GM12878 (cell line): ENCODE data around the gene MDC1. TPM values are rescaled to one million over a fixed set of nuclear protein-coding genes. Genes with fewer than 3 reads are reported as not detected.

ENCODE experiments used
- ATAC-seq: fragments of 200-7000 bp; cut with Tn5 transposase; 3 replicates; pipeline ENCODE4 v1.9.1; 2020; ENCODE audit warnings: mild to moderate bottlenecking, moderate library complexity
- BruUV-seq: library from RNA; stranded (reverse); fragments of 400-500 nt; replicated peaks from 2 replicates; lab custom pipeline; 2021; lab: Mats Ljungman, UMichigan
- CTCF ChIA-PET: fragments of 300-600 bp; sonication (Branson Sonifier 250); formaldehyde crosslinking; extraction: SDS; loops from one replicate; lab custom pipeline; 2021; ENCODE audit warnings: inconsistent platforms; lab: Yijun Ruan, JAX
- POLR2A ChIA-PET: fragments of 350-600 bp; formaldehyde crosslinking; extraction: SDS; loops from one replicate; lab custom pipeline; 2021; ENCODE audit warnings: inconsistent platforms; lab: Charles Lee
- RAD21 ChIA-PET: fragments of 300-600 bp; sonication (Branson Sonifier 250); formaldehyde crosslinking; loops from one replicate; lab custom pipeline; 2023; ENCODE audit warnings: antibody characterized with exemption; ENCODE audit not compliant: unreplicated experiment; lab: Charles Lee
- SMC1A ChIA-PET: fragments of 300-600 bp; sonication (Branson Sonifier 250); formaldehyde crosslinking; loops from one replicate; lab custom pipeline; 2023; ENCODE audit not compliant: unreplicated experiment, uncharacterized antibody; lab: Charles Lee
- DNase-seq: peaks from one replicate; pipeline ENCODE4 v3.0.0-alpha.2; 2011; ENCODE audit warnings: low read depth, low spot score
- FAIRE-seq: peaks from 3 replicates; lab custom pipeline; 2011; peaks lifted over from hg19 to GRCh38; lab: Jason Lieb, UNC
- H2AFZ ChIP-seq: 2 replicates; pipeline ENCODE4 v1.6.0; 2011; ENCODE audit warnings: low read depth, low read length, control low read depth; ENCODE audit not compliant: control insufficient read depth
- H3K27ac ChIP-seq: 2 replicates; pipeline ENCODE4 v1.5.1; 2011; ENCODE audit warnings: control low read depth; ENCODE audit not compliant: control insufficient read depth, insufficient read depth
- H3K27me3 ChIP-seq, 2 experiments: replicated peaks in 1 of 2; 2 replicates each; pipeline versions ENCODE4 v1.6.0 to v1.6.1; 2011; ENCODE audit warnings: low read length in 1 of 2; ENCODE audit not compliant: control insufficient read depth in 2 of 2, insufficient read depth in 2 of 2
- H3K36me3 ChIP-seq, 2 experiments: 2 replicates each; pipeline ENCODE4 v1.5.1; 2011; ENCODE audit warnings: low read length in 1 of 2; ENCODE audit not compliant: control insufficient read depth in 2 of 2, insufficient read depth in 2 of 2
- H3K4me1 ChIP-seq: 2 replicates; pipeline ENCODE4 v1.6.1; 2011; ENCODE audit warnings: mild to moderate bottlenecking, low read length, moderate library complexity, mixed read lengths; ENCODE audit not compliant: control insufficient read depth, insufficient read depth
- H3K4me2 ChIP-seq: 2 replicates; pipeline ENCODE4 v1.6.0; 2011; ENCODE audit warnings: control low read depth; ENCODE audit not compliant: control insufficient read depth, insufficient read depth
- H3K4me3 ChIP-seq: fragments of 200-600 bp; sonication (generic); 2 replicates; pipeline ENCODE4 v1.5.1; 2016
- H3K79me2 ChIP-seq: 2 replicates; pipeline ENCODE4 v1.6.0; 2011; ENCODE audit warnings: low read length; ENCODE audit not compliant: control insufficient read depth, insufficient read depth
- H3K9ac ChIP-seq: 2 replicates; pipeline ENCODE4 v1.8.0; 2011; ENCODE audit warnings: low read length, control low read depth, mixed read lengths; ENCODE audit not compliant: control insufficient read depth, insufficient read depth
- H3K9me3 ChIP-seq: replicated peaks from 3 replicates; pipeline ENCODE4 v1.5.1; 2011; ENCODE audit warnings: mild to moderate bottlenecking, low read length; ENCODE audit not compliant: control insufficient read depth, insufficient read depth
- H4K20me1 ChIP-seq: 2 replicates; pipeline ENCODE4 v1.6.0; 2011; ENCODE audit not compliant: control insufficient read depth, insufficient read depth
- ATF7 ChIP-seq: fragments of 450-650 bp; IDR thresholded peaks from 2 replicates; pipeline ENCODE4 v1.6.1; 2016; ENCODE audit warnings: low read depth, mild to moderate bottlenecking
- BRCA1 ChIP-seq: IDR thresholded peaks from 2 replicates; pipeline ENCODE4 v1.6.1; 2011; ENCODE audit warnings: low read depth, low read length, improper control_type of control experiment
- CEBPZ ChIP-seq: fragments of 150-350 bp; IDR thresholded peaks from 2 replicates; pipeline ENCODE4 v1.6.1; 2016; ENCODE audit warnings: low read depth, low read length
- ETV6 ChIP-seq, 2 experiments: fragments of 450-650 bp in 1 of 2; IDR thresholded peaks in 1 of 2; conservative IDR thresholded peaks in 1 of 2; 2 replicates each; pipeline ENCODE4 v1.6.1; 2014; ENCODE audit warnings: antibody characterized with exemption in 1 of 2, borderline replicate concordance in 1 of 2, low read depth in 1 of 2, mild to moderate bottlenecking in 1 of 2, moderate library complexity in 1 of 2
- GABPA ChIP-seq: IDR thresholded peaks from 2 replicates; pipeline ENCODE4 v1.6.1; 2014; ENCODE audit warnings: antibody characterized with exemption, low read depth, mild to moderate bottlenecking, inconsistent platforms
- GATAD2B ChIP-seq: fragments of 450-650 bp; conservative IDR thresholded peaks from 2 replicates; pipeline ENCODE4 v1.6.1; 2017; ENCODE audit warnings: low read depth, mild to moderate bottlenecking, moderate library complexity
- IRF3 ChIP-seq: fragments of 450-650 bp; IDR thresholded peaks from 2 replicates; pipeline ENCODE4 v1.6.1; 2014; ENCODE audit warnings: mild to moderate bottlenecking
- MEF2B ChIP-seq: fragments of 450-650 bp; IDR thresholded peaks from 2 replicates; pipeline ENCODE4 v1.6.1; 2018; ENCODE audit warnings: mild to moderate bottlenecking, moderate library complexity; ENCODE audit not compliant: partially characterized antibody, poor library complexity, severe bottlenecking
- NFYB ChIP-seq: IDR thresholded peaks from 2 replicates; pipeline ENCODE4 v1.6.1; 2011; ENCODE audit warnings: low read depth, mild to moderate bottlenecking, low read length, improper control_type of control experiment, moderate library complexity; ENCODE audit not compliant: insufficient read depth
- NR2F1 ChIP-seq: fragments of 450-650 bp; conservative IDR thresholded peaks from 2 replicates; pipeline ENCODE4 v1.6.1; 2017; ENCODE audit warnings: mild to moderate bottlenecking
- POLR2AphosphoS2 ChIP-seq: IDR thresholded peaks from 2 replicates; pipeline ENCODE4 v1.6.1; 2011; ENCODE audit warnings: low read depth, mild to moderate bottlenecking, low read length, improper control_type of control experiment, moderate library complexity
- RB1 ChIP-seq: fragments of 450-650 bp; formaldehyde crosslinking; IDR thresholded peaks from 2 replicates; pipeline ENCODE4 v1.6.1; 2017; ENCODE audit warnings: mild to moderate bottlenecking, borderline replicate concordance
- SMAD5 ChIP-seq: IDR thresholded peaks from 2 replicates; pipeline ENCODE4 v1.6.1; 2016; ENCODE audit warnings: antibody characterized with exemption, low read depth
- SPI1 ChIP-seq: IDR thresholded peaks from 2 replicates; pipeline ENCODE4 v1.6.1; 2011; ENCODE audit warnings: low read depth, mild to moderate bottlenecking, low read length, moderate library complexity, borderline replicate concordance; ENCODE audit not compliant: insufficient read depth
- YY1 ChIP-seq: IDR thresholded peaks from 2 replicates; pipeline ENCODE4 v1.6.1; 2011; ENCODE audit warnings: low read depth, mild to moderate bottlenecking, low read length
- ZNF622 ChIP-seq: fragments of 450-650 bp; IDR thresholded peaks from 2 replicates; pipeline ENCODE4 v1.6.1; 2017; ENCODE audit warnings: mild to moderate bottlenecking, inconsistent platforms
- WGBS: methylation state at CpG from one replicate; pipeline ENCODE4 v1.1.6; 2016; ENCODE audit warnings: low lambda C conversion rate; ENCODE audit not compliant: insufficient replicate concordance, insufficient coverage; ENCODE audit errors: missing lambda C conversion rate; 5-methylcytosine and 5-hydroxymethylcytosine counted together
- in situ Hi-C: fragments of 300-500 bp; cut with MboI; formaldehyde crosslinking; loops from 9 replicates; pipeline ENCODE4 v1.14.3; 2018; ENCODE audit warnings: mixed read lengths
- intact Hi-C: fragments of 100-400 bp; cut with micrococcal nuclease; formaldehyde crosslinking; loops from one replicate; pipeline ENCODE4 v1.14.2; 2022; ENCODE audit not compliant: unreplicated experiment
- polyA plus RNA-seq, 11 experiments: library from polyadenylated mRNA; depleted of rRNA in 4 of 11; unstranded in 6 of 11; stranded (reverse) in 5 of 11; fragments of >200 nt; fragmentation: Nextera tagmentation in 4 of 11; fragmentation: Illumina TruSeq in 1 of 11; extraction: Ambion mirVana in 4 of 11; extraction: Trizol in 1 of 11; gene quantifications; 1 replicate in 1 of 11; 2 replicates in 10 of 11; pipeline versions ENCODE4 v1.2.1 to v1.2.3, GENCODE V29; 2011 to 2016; ENCODE audit warnings: inconsistent platforms in 2 of 11, missing spikeins in 2 of 11, low read depth in 1 of 11
- total RNA-seq, 4 experiments: library from RNA; depleted of rRNA in 3 of 4; stranded (reverse); fragments of >200 nt in 3 of 4; fragmentation: Illumina TruSeq in 1 of 4; extraction: Trizol in 1 of 4; gene quantifications; 2 replicates each; pipeline versions ENCODE4 v1.2.1 to v1.2.3, GENCODE V29; 2013 to 2021

The MDC1 gene
- total and polyA plus RNA-seq, 10 of the 15 experiments (the other 5 are each of a cell fraction or from before 2014, with no cell fraction given) = 5.1 to 62.5 (median 22.4) TPM

- BruUV-seq = TSS peak; percentile 30
- no peak for FAIRE-seq
- SMC1A ChIA-PET = interaction anchor here (11.3 kb wide), 1 partner anchor 41 kb away, joined by 265 read pairs; the partner anchor contains the start of genes MDC1 and TUBB
- Histone ChIP-seq H3K9me3 (no peaks in the 10 kb centered on the region), H3K79me2 (peaks cover 97% of the 10 kb centered on the region), H3K27ac (peak overlapping the region; percentile 94), H2AFZ (no peak overlapping the region), H3K36me3 (peaks cover 0 to 9% of the 10 kb centered on the region in 2 experiments; a peak in 3 of 4 replicates), H4K20me1 (peaks cover 5% of the 10 kb centered on the region; the same call in 1 of the 2 replicates), H3K27me3 (no peaks in the 10 kb centered on the region), H3K4me2 (peak overlapping the region; percentile 89), H3K4me1 (peaks cover 12% of the 10 kb centered on the region), H3K4me3 (peak overlapping the region; percentile 100), H3K9ac (peak overlapping the region; percentile 75)
- RAD21 ChIA-PET = interaction anchor here (1.3 to 14.2 kb wide), 4 partner anchors 37 to 151 kb away, joined by 3 to 232 read pairs (median 106); partner anchors contain the start of genes MDC1 and TUBB
- CTCF ChIA-PET = interaction anchor here (1.5 to 9.5 kb wide), 2 partner anchors 42 to 137 kb away, joined by 5 to 487 read pairs; partner anchors contain the start of genes MDC1 and TUBB
- WGBS = 0% methylated on average over 5 of the region's 7 CpGs
- intact Hi-C loops (loop anchor here (5.0 kb wide), 2 partner anchors 144 to 194 kb away; no protein-coding TSS in a partner anchor), in situ Hi-C loops (loop anchor here (5.0 kb wide), 2 partner anchors 34 to 139 kb away; partner anchors contain the start of gene MDC1)
- no peak for DNase-seq
- POLR2A ChIA-PET = interaction anchor here (0.9 to 9.5 kb wide), 3 partner anchors 37 to 71 kb away, joined by 3 to 200 read pairs (median 5); partner anchors contain the start of genes MDC1 and TUBB
- no peak for ATAC-seq
- TF ChIP-seq IRF3 = no peak
- no peak for TF ChIP-seq SPI1
- no peak for TF ChIP-seq MEF2B
- TF ChIP-seq ETV6 (conservative IDR thresholded peaks at IDR 0.05 in 1 of 2, IDR thresholded peaks at IDR 0.05 in 1 of 2; ENCODE audit: borderline replicate concordance in 1 of 2, low read depth in 1 of 2) = no peak
- TF ChIP-seq POLR2AphosphoS2 = no peak
- TF ChIP-seq YY1 = no peak
- TF ChIP-seq CEBPZ = no peak
- TF ChIP-seq ZNF622 = no peak
- TF ChIP-seq SMAD5 = peak; percentile 8; the same call in 1 of the 2 replicates
- no peak for TF ChIP-seq GATAD2B
- TF ChIP-seq GABPA = no peak
- no peak for TF ChIP-seq NFYB
- peak; percentile 40 for TF ChIP-seq NR2F1
- no peak for TF ChIP-seq RB1
- no peak for TF ChIP-seq ATF7
- no peak for TF ChIP-seq BRCA1
Measured at GRCh38 chr6:30683183-30683979, 33.7 kb downstream of the MDC1 start.
